Measurements from ENCODE around the gene PTPRO.

- TF ChIP-seq, protein P1, sequence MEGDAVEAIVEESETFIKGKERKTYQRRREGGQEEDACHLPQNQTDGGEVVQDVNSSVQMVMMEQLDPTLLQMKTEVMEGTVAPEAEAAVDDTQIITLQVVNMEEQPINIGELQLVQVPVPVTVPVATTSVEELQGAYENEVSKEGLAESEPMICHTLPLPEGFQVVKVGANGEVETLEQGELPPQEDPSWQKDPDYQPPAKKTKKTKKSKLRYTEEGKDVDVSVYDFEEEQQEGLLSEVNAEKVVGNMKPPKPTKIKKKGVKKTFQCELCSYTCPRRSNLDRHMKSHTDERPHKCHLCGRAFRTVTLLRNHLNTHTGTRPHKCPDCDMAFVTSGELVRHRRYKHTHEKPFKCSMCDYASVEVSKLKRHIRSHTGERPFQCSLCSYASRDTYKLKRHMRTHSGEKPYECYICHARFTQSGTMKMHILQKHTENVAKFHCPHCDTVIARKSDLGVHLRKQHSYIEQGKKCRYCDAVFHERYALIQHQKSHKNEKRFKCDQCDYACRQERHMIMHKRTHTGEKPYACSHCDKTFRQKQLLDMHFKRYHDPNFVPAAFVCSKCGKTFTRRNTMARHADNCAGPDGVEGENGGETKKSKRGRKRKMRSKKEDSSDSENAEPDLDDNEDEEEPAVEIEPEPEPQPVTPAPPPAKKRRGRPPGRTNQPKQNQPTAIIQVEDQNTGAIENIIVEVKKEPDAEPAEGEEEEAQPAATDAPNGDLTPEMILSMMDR (IDR thresholded peaks at IDR 0.05): no peak
- no peak for TF ChIP-seq EP300 (IDR thresholded peaks at IDR 0.05; ENCODE audit: borderline replicate concordance in 1 of 2, low read depth in 1 of 2, low read length in 1 of 2)
- TF ChIP-seq GABPA (IDR thresholded peaks at IDR 0.05; ENCODE audit: low read depth): no peak
- no peak for TF ChIP-seq USF2 (IDR thresholded peaks at IDR 0.05; ENCODE audit: borderline replicate concordance, low read depth, low read length)
- TF ChIP-seq TAF1 (IDR thresholded peaks at IDR 0.05; ENCODE audit: borderline replicate concordance, low read depth, low read length): no peak
- TF ChIP-seq POLR2AphosphoS5 (IDR thresholded peaks at IDR 0.05; ENCODE audit: low read depth, low read length): no peak
- TF ChIP-seq ZBTB33 (IDR thresholded peaks at IDR 0.05; ENCODE audit: borderline replicate concordance, low read depth): no peak
- TF ChIP-seq USF1 (IDR thresholded peaks at IDR 0.05; ENCODE audit: borderline replicate concordance, low read depth): no peak
- TF ChIP-seq MXI1 (IDR thresholded peaks at IDR 0.05; ENCODE audit: low read depth, low read length): no peak
- TF ChIP-seq RXRA (IDR thresholded peaks at IDR 0.05; ENCODE audit: borderline replicate concordance, low read depth): no peak
These were observed 33.1 kb upstream of the PTPRO start for GRCh38 chr12:15289192-15289591.

All from SK-N-SH (cell line).